Gastrocnemius medialis (tissue), 4 donors: ENCODE results near the gene CTSE.
"Not testable (repeated sequence)": the region's sequence is repeated elsewhere in the genome, so short reads cannot be mapped to it uniquely, and the experiment has no call there.

Experiments used
- POLR2A ChIP-seq, 2 donors: fragments of 450-650 bp; IDR thresholded peaks; one replicate each; pipeline ENCODE4 v1.6.1; 2017; ENCODE audit warnings: antibody characterized with exemption in 2 of 2, mild to moderate bottlenecking in 2 of 2, moderate library complexity in 2 of 2
- TF ChIP-seq, protein P1 (sequence below), 5 experiments: fragments of 450-650 bp in 3 of 5; fragments of 200-600 bp in 2 of 5; sonication (generic) in 2 of 5; IDR thresholded peaks in 4 of 5; conservative IDR thresholded peaks in 1 of 5; 1 replicate in 4 of 5; 2 replicates in 1 of 5; pipeline ENCODE4 v1.5.1; 2016 to 2019; ENCODE audit warnings: antibody characterized with exemption in 5 of 5, mild to moderate bottlenecking in 3 of 5, moderate library complexity in 3 of 5

- TF ChIP-seq, protein P1, sequence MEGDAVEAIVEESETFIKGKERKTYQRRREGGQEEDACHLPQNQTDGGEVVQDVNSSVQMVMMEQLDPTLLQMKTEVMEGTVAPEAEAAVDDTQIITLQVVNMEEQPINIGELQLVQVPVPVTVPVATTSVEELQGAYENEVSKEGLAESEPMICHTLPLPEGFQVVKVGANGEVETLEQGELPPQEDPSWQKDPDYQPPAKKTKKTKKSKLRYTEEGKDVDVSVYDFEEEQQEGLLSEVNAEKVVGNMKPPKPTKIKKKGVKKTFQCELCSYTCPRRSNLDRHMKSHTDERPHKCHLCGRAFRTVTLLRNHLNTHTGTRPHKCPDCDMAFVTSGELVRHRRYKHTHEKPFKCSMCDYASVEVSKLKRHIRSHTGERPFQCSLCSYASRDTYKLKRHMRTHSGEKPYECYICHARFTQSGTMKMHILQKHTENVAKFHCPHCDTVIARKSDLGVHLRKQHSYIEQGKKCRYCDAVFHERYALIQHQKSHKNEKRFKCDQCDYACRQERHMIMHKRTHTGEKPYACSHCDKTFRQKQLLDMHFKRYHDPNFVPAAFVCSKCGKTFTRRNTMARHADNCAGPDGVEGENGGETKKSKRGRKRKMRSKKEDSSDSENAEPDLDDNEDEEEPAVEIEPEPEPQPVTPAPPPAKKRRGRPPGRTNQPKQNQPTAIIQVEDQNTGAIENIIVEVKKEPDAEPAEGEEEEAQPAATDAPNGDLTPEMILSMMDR (IDR thresholded peaks at IDR 0.05 in 4 of 5, conservative IDR thresholded peaks at IDR 0.05 in 1 of 5) = not testable (repeated sequence)
- not testable (repeated sequence) for TF ChIP-seq POLR2A (IDR thresholded peaks at IDR 0.05)
Measured at GRCh38 chr1:206058289-206058926, 34.7 kb upstream of the CTSE start.
